Kidney (tissue), 14 donors: ENCODE data around the gene VKORC1. TPM values are rescaled to one million over a fixed set of nuclear protein-coding genes. Genes with fewer than 3 reads are reported as not detected.

Experiments used
- DNase-seq, 5 donors: peaks; one replicate each; pipeline ENCODE4 v3.0.0-alpha.2; 2013 to 2020
- FAIRE-seq: peaks from 2 replicates; lab custom pipeline; 2012; peaks lifted over from hg19 to GRCh38; lab: Jason Lieb, UNC
- H3K27ac ChIP-seq, 2 donors: one replicate each; pipeline ENCODE4 v1.7.0; 2013; ENCODE audit warnings: low read depth in 2 of 2, low read length in 2 of 2, inconsistent platforms in 1 of 2
- H3K27me3 ChIP-seq: one replicate; pipeline ENCODE4 v1.7.1; 2013; ENCODE audit warnings: low read length, inconsistent platforms; ENCODE audit not compliant: control insufficient read depth, insufficient read depth
- H3K36me3 ChIP-seq, 3 donors: one replicate each; pipeline versions ENCODE4 v1.7.0 to v1.7.1; 2013; ENCODE audit warnings: low read length in 3 of 3, control low read depth in 1 of 3, inconsistent platforms in 1 of 3; ENCODE audit not compliant: insufficient read depth in 3 of 3, control insufficient read depth in 2 of 3
- H3K4me1 ChIP-seq, 3 donors: one replicate each; pipeline versions ENCODE4 v1.7.0 to v1.7.1; 2013; ENCODE audit warnings: low read length in 3 of 3, inconsistent platforms in 1 of 3, low read depth in 1 of 3; ENCODE audit not compliant: control insufficient read depth in 2 of 3, insufficient read depth in 2 of 3
- H3K4me3 ChIP-seq, 3 donors: one replicate each; pipeline versions ENCODE4 v1.7.0 to v1.8.1; 2013; ENCODE audit warnings: low read length in 3 of 3, control low read depth in 1 of 3, inconsistent platforms in 1 of 3
- H3K9ac ChIP-seq, 3 donors: one replicate each; pipeline versions ENCODE4 v1.7.0 to v1.7.1; 2013; ENCODE audit warnings: low read length in 3 of 3, control low read depth in 1 of 3, inconsistent platforms in 1 of 3
- H3K9me3 ChIP-seq, 3 donors: one replicate each; pipeline versions ENCODE4 v1.7.0 to v1.7.1; 2013; ENCODE audit warnings: low read length in 3 of 3, control low read depth in 1 of 3, inconsistent platforms in 1 of 3; ENCODE audit not compliant: control insufficient read depth in 2 of 3, insufficient read depth in 1 of 3
- intact Hi-C: fragments of 100-400 bp; cut with DNase I; formaldehyde crosslinking; loops from one replicate; pipeline ENCODE4 v1.11.1; 2022
- polyA plus RNA-seq: library from polyadenylated mRNA; stranded (reverse); fragments of 350-450 nt; fragmentation: Illumina TruSeq; extraction: RNeasy Lipid Tissue Mini Kit (QIAGEN cat#74804); gene quantifications from one replicate; pipeline ENCODE4 v1.2.3, GENCODE V29; 2014; ENCODE audit warnings: low read depth, low replicate concordance; ENCODE audit not compliant: insufficient read depth
- total RNA-seq: library from RNA; stranded (reverse); fragmentation: NEBNext Ultra II Directional; extraction: Animal tissue kit (Norgen Biotek cat#: 25700); gene quantifications from one replicate; pipeline ENCODE4 v1.2.1, GENCODE V29; 2021
- TF ChIP-seq, protein P1 (sequence below): IDR thresholded peaks from 3 replicates; pipeline ENCODE4 v1.5.1; 2012; ENCODE audit warnings: mild to moderate bottlenecking, moderate library complexity, borderline replicate concordance; ENCODE audit not compliant: insufficient read depth; ENCODE audit errors: extremely low read depth
- donor health status: control.
- donor health status: control.
- donor health status: control.
- donor health status: control.
- donor health status: control.
- donor health status: DM: yes; HTN: yes; CAD: no.
- donor health status: Normal renal cell carcinoma (clear cell type).

Gene VKORC1
- total and polyA plus RNA-seq, 2 donors from 2014 or later = 84.7 to 209 TPM

DNA sequence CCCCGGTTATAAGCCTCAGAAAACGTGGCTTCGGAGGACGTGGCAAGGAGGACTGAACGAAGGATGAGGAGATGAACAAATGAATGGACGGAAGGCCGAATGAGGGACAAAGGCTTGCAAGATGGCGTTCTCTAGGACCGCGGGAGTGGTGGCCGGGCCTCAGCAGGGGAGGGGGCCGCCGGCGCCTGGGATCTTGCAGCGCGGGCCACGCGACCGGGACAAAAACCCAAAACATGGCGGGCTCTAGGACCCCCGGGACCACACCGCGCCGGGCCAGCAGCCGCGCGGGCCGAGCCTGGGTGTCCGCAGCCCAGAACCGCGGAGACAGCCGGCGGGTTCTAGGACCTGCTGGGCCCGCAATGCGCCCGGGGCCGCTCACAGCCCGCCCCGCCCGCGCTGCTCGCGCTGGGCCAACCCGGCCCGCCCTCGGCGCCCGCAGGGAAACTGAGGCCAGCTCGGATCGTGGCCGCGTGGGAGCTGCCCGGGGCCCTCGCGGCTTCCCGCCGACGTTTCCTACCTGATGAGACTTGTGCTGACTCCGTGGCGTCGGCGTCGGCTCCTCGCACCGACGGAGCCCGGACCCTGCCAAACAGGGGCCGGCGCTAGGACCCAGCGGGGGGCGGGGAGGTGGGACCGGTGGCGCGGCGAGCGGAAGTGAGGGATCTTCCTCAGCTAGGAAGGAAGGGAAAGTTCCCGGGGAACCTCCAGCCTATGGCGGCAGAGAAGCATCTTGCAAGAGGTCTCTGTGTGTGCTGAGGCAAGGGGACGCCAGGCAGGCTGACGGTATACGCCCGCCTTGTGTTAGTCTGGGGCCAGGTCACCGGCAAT is 21.2 kb downstream of the VKORC1 start:
- no peaks in the 10 kb centered on the region for H3K27me3 ChIP-seq
- TF ChIP-seq, protein P1, sequence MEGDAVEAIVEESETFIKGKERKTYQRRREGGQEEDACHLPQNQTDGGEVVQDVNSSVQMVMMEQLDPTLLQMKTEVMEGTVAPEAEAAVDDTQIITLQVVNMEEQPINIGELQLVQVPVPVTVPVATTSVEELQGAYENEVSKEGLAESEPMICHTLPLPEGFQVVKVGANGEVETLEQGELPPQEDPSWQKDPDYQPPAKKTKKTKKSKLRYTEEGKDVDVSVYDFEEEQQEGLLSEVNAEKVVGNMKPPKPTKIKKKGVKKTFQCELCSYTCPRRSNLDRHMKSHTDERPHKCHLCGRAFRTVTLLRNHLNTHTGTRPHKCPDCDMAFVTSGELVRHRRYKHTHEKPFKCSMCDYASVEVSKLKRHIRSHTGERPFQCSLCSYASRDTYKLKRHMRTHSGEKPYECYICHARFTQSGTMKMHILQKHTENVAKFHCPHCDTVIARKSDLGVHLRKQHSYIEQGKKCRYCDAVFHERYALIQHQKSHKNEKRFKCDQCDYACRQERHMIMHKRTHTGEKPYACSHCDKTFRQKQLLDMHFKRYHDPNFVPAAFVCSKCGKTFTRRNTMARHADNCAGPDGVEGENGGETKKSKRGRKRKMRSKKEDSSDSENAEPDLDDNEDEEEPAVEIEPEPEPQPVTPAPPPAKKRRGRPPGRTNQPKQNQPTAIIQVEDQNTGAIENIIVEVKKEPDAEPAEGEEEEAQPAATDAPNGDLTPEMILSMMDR = peak; percentile 1
- intact Hi-C loops = no loop called here
- H3K4me3 ChIP-seq = peak overlapping the region; percentile 90 to 99 (median 96)
- peak overlapping the region; percentile 72 to 98 (median 85) for H3K9ac ChIP-seq
- DNase-seq = peak; percentile 94 to 97 (median 96)
- no peaks in the 10 kb centered on the region for H3K9me3 ChIP-seq
- peak overlapping the region; percentile 80 for H3K27ac ChIP-seq
- no peak for FAIRE-seq
- H3K4me1 ChIP-seq = peaks cover 0 to 20% (median 4%) of the 10 kb centered on the region in 3 donors
- H3K36me3 ChIP-seq = peaks cover 0 to 12% (median 7%) of the 10 kb centered on the region in 3 donors

DNA sequence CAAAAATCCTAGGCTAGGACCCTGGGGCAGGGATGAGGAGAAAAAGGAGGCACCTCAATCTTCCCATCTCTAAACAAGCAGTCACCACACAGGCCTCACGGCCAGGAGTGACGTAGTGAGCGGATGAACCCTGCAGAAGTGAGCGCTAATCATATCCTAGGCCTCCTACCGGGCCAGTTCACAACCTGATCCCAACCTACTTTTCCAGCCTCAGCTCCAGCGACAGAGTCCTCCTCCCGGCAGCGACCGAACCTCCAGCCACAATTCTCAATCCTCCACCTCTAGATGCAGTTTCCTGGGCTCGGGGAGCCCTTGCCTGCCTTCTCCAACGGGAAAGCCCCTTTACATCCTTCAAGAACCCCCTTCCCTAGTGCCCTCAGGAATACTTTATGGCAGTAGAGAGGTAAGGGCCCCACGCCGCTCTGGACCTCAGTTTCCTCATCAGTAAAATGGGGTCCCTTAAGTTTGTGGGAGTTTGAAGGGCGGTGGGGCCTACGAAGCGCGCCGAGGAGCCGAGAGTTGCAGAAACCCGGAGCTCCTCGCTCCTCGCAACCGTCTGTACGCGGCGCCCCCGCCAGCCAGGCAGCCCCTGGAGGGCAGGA is 22.0 kb downstream of the VKORC1 start:
- Histone ChIP-seq H3K9me3 (no peaks in the 10 kb centered on the region), H3K27me3 (no peaks in the 10 kb centered on the region), H3K27ac (peak overlapping the region in 1 of 2 donors; percentile 80), H3K9ac (peak overlapping the region; percentile 21 to 88 (median 85)), H3K4me1 (peaks cover 0 to 20% (median 4%) of the 10 kb centered on the region in 3 donors), H3K4me3 (peak overlapping the region; percentile 90 to 96 (median 90)), H3K36me3 (peaks cover 0 to 7% (median 2%) of the 10 kb centered on the region in 3 donors)
- TF ChIP-seq, protein P1 = no peak
- intact Hi-C loops = no loop called here
- peak in 2 of 5 donors; percentile 29 to 30 for DNase-seq
- no peak for FAIRE-seq

DNA sequence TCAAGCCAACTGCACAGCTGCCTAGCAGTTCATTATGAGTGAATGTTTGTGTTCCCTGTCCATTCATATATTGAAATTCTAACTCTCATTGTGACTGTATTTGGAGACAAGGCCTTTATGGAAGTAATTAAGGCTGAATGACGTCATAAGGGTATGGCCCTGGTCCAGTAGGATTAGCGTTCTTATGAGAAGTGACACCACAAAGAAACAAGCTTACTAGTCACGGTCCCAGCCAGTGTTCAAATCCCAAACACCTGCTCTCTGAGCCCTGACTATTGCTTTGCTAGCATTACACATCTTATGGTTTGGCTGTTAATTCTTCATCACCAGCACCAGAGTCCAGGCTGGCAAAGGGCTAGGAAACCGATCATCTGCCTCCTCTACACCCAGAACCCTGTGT is 22.7 kb downstream of the VKORC1 start:
- Histone ChIP-seq H3K36me3 (no peaks in the 10 kb centered on the region), H3K4me3 (no peak overlapping the region), H3K27ac (no peak overlapping the region), H3K9me3 (no peaks in the 10 kb centered on the region), H3K9ac (peak overlapping the region in 2 of 3 donors; percentile 5 to 85), H3K27me3 (no peaks in the 10 kb centered on the region), H3K4me1 (peaks cover 0 to 20% (median 4%) of the 10 kb centered on the region in 3 donors)
- intact Hi-C loops = no loop called here
- TF ChIP-seq, protein P1 = no peak
- FAIRE-seq = no peak
- DNase-seq = peak in 2 of 5 donors; percentile 9 to 22
